HG03097 (cell line): ENCODE results near the gene HIPK4.
A peak's percentile ranks its signal among the peaks of the same experiment; 100 is the strongest.

Experiments
- ATAC-seq: cut with Tn5 transposase; IDR thresholded peaks from one replicate; pipeline ENCODE4 v1.9.1; 2021; ENCODE audit not compliant: unreplicated experiment, low FRiP score

HIPK4 gene

GRCh38 chr19:40369797-40370196, 20.2 kb downstream of the HIPK4 start:
- ATAC-seq: no peak

- no peak for ATAC-seq
Measured at GRCh38 chr19:40367577-40368434, 22.2 kb downstream of the HIPK4 start.

GRCh38 chr19:40366697-40367561, 23.1 kb downstream of the HIPK4 start:
- no peak for ATAC-seq

GRCh38 chr19:40365613-40366401, 24.2 kb downstream of the HIPK4 start:
- ATAC-seq: no peak

GRCh38 chr19:40365010-40365409, 25.0 kb downstream of the HIPK4 start:
- no peak for ATAC-seq

- no peak for ATAC-seq
Measured at GRCh38 chr19:40363069-40363468, 26.9 kb downstream of the HIPK4 start.

- ATAC-seq: no peak
Measured at GRCh38 chr19:40362160-40362559, 27.8 kb downstream of the HIPK4 start.

- ATAC-seq: no peak
Measured at GRCh38 chr19:40360708-40361241, 29.2 kb downstream of the HIPK4 start.

GRCh38 chr19:40360020-40360707, 29.8 kb downstream of the HIPK4 start:
- no peak for ATAC-seq

- ATAC-seq: no peak
Measured at GRCh38 chr19:40358773-40359172, 31.2 kb downstream of the HIPK4 start.

GRCh38 chr19:40357640-40358039, 32.3 kb downstream of the HIPK4 start:
- no peak for ATAC-seq

GRCh38 chr19:40356681-40357595, 33.0 kb downstream of the HIPK4 start:
- no peak for ATAC-seq

- ATAC-seq: no peak
Measured at GRCh38 chr19:40355975-40356680, 33.9 kb downstream of the HIPK4 start.

- no peak for ATAC-seq
Measured at GRCh38 chr19:40348961-40349507, 40.9 kb downstream of the HIPK4 start.

- ATAC-seq: peak; percentile 95
Measured at GRCh38 chr19:40348125-40348913, 41.7 kb downstream of the HIPK4 start, which contains the start of the genes C19orf47 and PLD3. TSS of gene C19orf47 (minus strand) at chr19:40348397. CDS start at chr19:40341857, 6,540 bp downstream. TSS of gene PLD3 (plus strand) at chr19:40348695. CDS start at chr19:40366484, 17,789 bp downstream.

GRCh38 chr19:40344422-40344821, 45.6 kb downstream of the HIPK4 start:
- no peak for ATAC-seq
